Esophagus muscularis mucosa (tissue), 4 donors: ENCODE data around the gene DCC. TPM values are rescaled to one million over a fixed set of nuclear protein-coding genes. Genes with fewer than 3 reads are reported as not detected.

Experiments
- DNase-seq: peaks from one replicate; pipeline ENCODE4 v3.0.0-alpha.2; 2017; ENCODE audit errors: extremely low spot score
- H3K27ac ChIP-seq, 4 donors: fragments of 200-600 bp; sonication (generic); replicated peaks in 1 of 4; 1 replicate in 3 of 4; 2 replicates in 1 of 4; pipeline ENCODE4 v1.5.1; 2016 to 2019; ENCODE audit warnings: mild to moderate bottlenecking in 1 of 4
- H3K27me3 ChIP-seq, 4 donors: fragments of 200-600 bp; sonication (generic); one replicate each; pipeline versions ENCODE4 v1.5.1 to v1.6.0; 2016 to 2019
- H3K36me3 ChIP-seq, 4 donors: fragments of 200-600 bp; sonication (generic); one replicate each; pipeline ENCODE4 v1.5.1; 2016 to 2019
- H3K4me1 ChIP-seq, 4 donors: fragments of 200-600 bp; sonication (generic); one replicate each; pipeline ENCODE4 v1.5.1; 2016 to 2019
- H3K4me3 ChIP-seq, 4 donors: fragments of 200-600 bp; sonication (generic); 1 replicate in 2 of 4; 2 replicates in 2 of 4; pipeline ENCODE4 v1.5.1; 2016 to 2019; ENCODE audit warnings: mild to moderate bottlenecking in 4 of 4, moderate library complexity in 1 of 4
- H3K9me3 ChIP-seq, 4 donors: fragments of 200-600 bp; sonication (generic); 1 replicate in 3 of 4; 2 replicates in 1 of 4; pipeline ENCODE4 v1.5.1; 2016 to 2019
- CTCF ChIP-seq, 3 experiments: fragments of 200-600 bp in 2 of 3; fragments of 450-650 bp in 1 of 3; sonication (generic) in 2 of 3; IDR thresholded peaks; one replicate each; pipeline ENCODE4 v1.5.1; 2017 to 2019; ENCODE audit warnings: antibody characterized with exemption in 3 of 3, mild to moderate bottlenecking in 2 of 3, moderate library complexity in 1 of 3
- EP300 ChIP-seq: sonication (generic); formaldehyde crosslinking; IDR thresholded peaks from one replicate; pipeline ENCODE4 v1.6.1; 2017; ENCODE audit warnings: antibody characterized with exemption
- POLR2A ChIP-seq: fragments of 450-650 bp; IDR thresholded peaks from one replicate; pipeline ENCODE4 v1.6.1; 2017; ENCODE audit warnings: antibody characterized with exemption, moderate library complexity, mild to moderate bottlenecking, low read depth
- POLR2AphosphoS5 ChIP-seq, 2 donors: sonication (generic); formaldehyde crosslinking; IDR thresholded peaks; one replicate each; pipeline ENCODE4 v1.6.1; 2017; ENCODE audit warnings: antibody characterized with exemption in 2 of 2
- WGBS: methylation state at CpG from one replicate; pipeline ENCODE4 v1.1.5; 2018; 5-methylcytosine and 5-hydroxymethylcytosine counted together
- intact Hi-C: fragments of 100-400 bp; cut with DNase I; formaldehyde crosslinking; loops from one replicate; pipeline ENCODE4 v1.15.1; 2023
- total RNA-seq, 4 donors: library from RNA; depleted of rRNA; stranded (reverse); fragments of >200 nt; gene quantifications; one replicate each; pipeline versions ENCODE4 v1.1.0 to v1.2.1, GENCODE V29; 2016

The DCC gene
- total RNA-seq, 4 donors from 2014 or later = 0.46 to 0.99 (median 0.83) TPM; not detected in 1

GRCh38 chr18:53268455-53268854 is 928.5 kb downstream of the DCC start:
- intact Hi-C loops = no loop called here
- Histone ChIP-seq H3K4me1 (no peaks in the 10 kb centered on the region), H3K36me3 (no peaks in the 10 kb centered on the region), H3K27me3 (no peaks in the 10 kb centered on the region), H3K9me3 (no peaks in the 10 kb centered on the region), H3K4me3 (no peak overlapping the region), H3K27ac (no peak overlapping the region)
- TF ChIP-seq CTCF (IDR thresholded peaks at IDR 0.05) = no peak
- TF ChIP-seq POLR2A = no peak
- no peak for TF ChIP-seq EP300
- WGBS = 48% methylated on average over 3 of the region's 3 CpGs
- no peak for DNase-seq

- H3K27me3 ChIP-seq = no peaks in the 10 kb centered on the region
- WGBS = 73% methylated on average over 2 of the region's 2 CpGs
- no peaks in the 10 kb centered on the region for H3K36me3 ChIP-seq
- H3K27ac ChIP-seq = no peak overlapping the region
- no peaks in the 10 kb centered on the region for H3K9me3 ChIP-seq
- no peak overlapping the region for H3K4me3 ChIP-seq
- TF ChIP-seq POLR2AphosphoS5 (IDR thresholded peaks at IDR 0.05) = no peak
- TF ChIP-seq CTCF (IDR thresholded peaks at IDR 0.05) = no peak
- no peak for TF ChIP-seq POLR2A
- TF ChIP-seq EP300 = no peak
- no peak for DNase-seq
- intact Hi-C loops = no loop called here
- no peaks in the 10 kb centered on the region for H3K4me1 ChIP-seq
Measured at GRCh38 chr18:53281406-53281805, 941.4 kb downstream of the DCC start.

GRCh38 chr18:53283708-53284107 is 943.7 kb downstream of the DCC start:
- no peak for DNase-seq
- no peak overlapping the region for H3K4me3 ChIP-seq
- intact Hi-C loops = no loop called here

GRCh38 chr18:53305461-53305860 is 965.5 kb downstream of the DCC start:
- H3K27ac ChIP-seq = no peak overlapping the region
- intact Hi-C loops = no loop called here
- no peaks in the 10 kb centered on the region for H3K4me1 ChIP-seq
- H3K27me3 ChIP-seq = no peaks in the 10 kb centered on the region
- peaks cover 0 to 3% (median 0%) of the 10 kb centered on the region in 4 donors for H3K9me3 ChIP-seq
- no peaks in the 10 kb centered on the region for H3K36me3 ChIP-seq
- TF ChIP-seq EP300 = no peak
- TF ChIP-seq CTCF (IDR thresholded peaks at IDR 0.05) = no peak
- TF ChIP-seq POLR2A = no peak
- TF ChIP-seq POLR2AphosphoS5 (IDR thresholded peaks at IDR 0.05) = no peak
- DNase-seq = no peak
- 84% methylated on average over 6 of the region's 6 CpGs for WGBS
- no peak overlapping the region for H3K4me3 ChIP-seq

More at GRCh38 chr18:53283708-53284107, 943.7 kb downstream of the DCC start:
- Histone ChIP-seq H3K27ac (no peak overlapping the region), H3K27me3 (no peaks in the 10 kb centered on the region), H3K9me3 (no peaks in the 10 kb centered on the region), H3K36me3 (no peaks in the 10 kb centered on the region), H3K4me1 (no peaks in the 10 kb centered on the region)
- 70% methylated on average over 2 of the region's 2 CpGs for WGBS
- TF ChIP-seq CTCF (IDR thresholded peaks at IDR 0.05) (no peak), POLR2AphosphoS5 (IDR thresholded peaks at IDR 0.05) (no peak), POLR2A (no peak), EP300 (no peak)

GRCh38 chr18:53319628-53320027 is 979.6 kb downstream of the DCC start:
- Histone ChIP-seq H3K27me3 (no peaks in the 10 kb centered on the region), H3K36me3 (no peaks in the 10 kb centered on the region), H3K27ac (no peak overlapping the region), H3K4me3 (no peak overlapping the region), H3K4me1 (no peaks in the 10 kb centered on the region), H3K9me3 (no peaks in the 10 kb centered on the region)
- DNase-seq = no peak
- intact Hi-C loops = no loop called here
- no peak for TF ChIP-seq POLR2A
- WGBS = 93% methylated on average over 2 of the region's 2 CpGs
